GM13977 (cell line): ENCODE results near the gene ARHGEF28.

ENCODE experiments used
- DNase-seq: peaks from one replicate; pipeline ENCODE4 v3.0.0; 2012; ENCODE audit warnings: low spot score
- CTCF ChIP-seq: IDR thresholded peaks from 2 replicates; pipeline ENCODE4 v1.5.1; 2012; ENCODE audit warnings: mild to moderate bottlenecking, control low read depth; ENCODE audit not compliant: insufficient read depth; ENCODE audit errors: extremely low read depth, missing control alignments
- in situ Hi-C: fragments of 300-500 bp; cut with MboI; formaldehyde crosslinking; loops from one replicate; pipeline ENCODE4 v1.12.0; 2022; ENCODE audit warnings: low sequenced_read_pairs, low pct_unique_long_range_greater_than_20kb, mixed read lengths, inconsistent platforms; ENCODE audit not compliant: unreplicated experiment

ARHGEF28 gene

GRCh38 chr5:73722231-73722630 lies 96.2 kb downstream of the ARHGEF28 start:
- no peak for TF ChIP-seq CTCF
- in situ Hi-C loops: no loop called here

GRCh38 chr5:73726071-73726470 lies 100.1 kb downstream of the ARHGEF28 start:
- TF ChIP-seq CTCF: no peak
- DNase-seq: no peak
- in situ Hi-C loops: no loop called here

More at GRCh38 chr5:73722231-73722630, 96.2 kb downstream of the ARHGEF28 start:
- DNase-seq: no peak

- no peak for DNase-seq
- in situ Hi-C loops: no loop called here
- no peak for TF ChIP-seq CTCF
These were observed 100.7 kb downstream of the ARHGEF28 start for GRCh38 chr5:73726606-73727231.

GRCh38 chr5:73727470-73727869 lies 101.5 kb downstream of the ARHGEF28 start:
- no peak for DNase-seq
- TF ChIP-seq CTCF: no peak
- in situ Hi-C loops: no loop called here

GRCh38 chr5:73728493-73729273 lies 102.7 kb downstream of the ARHGEF28 start:
- in situ Hi-C loops: no loop called here
- DNase-seq: no peak
- TF ChIP-seq CTCF: no peak

- no peak for TF ChIP-seq CTCF
- DNase-seq: no peak
- in situ Hi-C loops: no loop called here
These were observed 103.3 kb downstream of the ARHGEF28 start for GRCh38 chr5:73729329-73729728.
